Measurements from ENCODE around the gene FRAS1.
"Not testable (repeated sequence)": the region's sequence is repeated elsewhere in the genome, so short reads cannot be mapped to it uniquely, and the experiment has no call there.

The FRAS1 gene

GRCh38 chr4:78218260-78218659 is 161.1 kb downstream of the FRAS1 start:
- FAIRE-seq, result no peak

- no peak for FAIRE-seq
Observed at GRCh38 chr4:78219825-78220224, 162.7 kb downstream of the FRAS1 start.

GRCh38 chr4:78220283-78220682 is 163.2 kb downstream of the FRAS1 start:
- no peak for FAIRE-seq

- FAIRE-seq, result no peak
Observed at GRCh38 chr4:78222575-78223186, 165.6 kb downstream of the FRAS1 start.

- no peak for FAIRE-seq
Observed at GRCh38 chr4:78225236-78225635, 168.1 kb downstream of the FRAS1 start.

GRCh38 chr4:78226279-78226678 is 169.2 kb downstream of the FRAS1 start:
- FAIRE-seq, result no peak

- no peak for FAIRE-seq
Observed at GRCh38 chr4:78227411-78228057, 170.4 kb downstream of the FRAS1 start.

GRCh38 chr4:78235800-78236199 is 178.7 kb downstream of the FRAS1 start:
- no peak for FAIRE-seq

- FAIRE-seq, result no peak
Observed at GRCh38 chr4:78237360-78237759, 180.2 kb downstream of the FRAS1 start.

- FAIRE-seq, result no peak
Observed at GRCh38 chr4:78242071-78242470, 184.9 kb downstream of the FRAS1 start.

- no peak for FAIRE-seq
Observed at GRCh38 chr4:78244705-78245485, 187.8 kb downstream of the FRAS1 start.

GRCh38 chr4:78247536-78248285 is 190.6 kb downstream of the FRAS1 start:
- no peak for FAIRE-seq

- no peak for FAIRE-seq
Observed at GRCh38 chr4:78250500-78250899, 193.4 kb downstream of the FRAS1 start.

- FAIRE-seq, result not testable (repeated sequence)
Observed at GRCh38 chr4:78252773-78253172, 195.7 kb downstream of the FRAS1 start.

GRCh38 chr4:78254893-78255292 is 197.8 kb downstream of the FRAS1 start:
- FAIRE-seq, result no peak

- FAIRE-seq, result no peak
Observed at GRCh38 chr4:78265006-78265405, 207.9 kb downstream of the FRAS1 start.

- FAIRE-seq, result no peak
Observed at GRCh38 chr4:78267790-78268189, 210.7 kb downstream of the FRAS1 start.

- no peak for FAIRE-seq
Observed at GRCh38 chr4:78268597-78268996, 211.5 kb downstream of the FRAS1 start.

GRCh38 chr4:78275450-78275849 is 218.3 kb downstream of the FRAS1 start:
- not testable (repeated sequence) for FAIRE-seq

- FAIRE-seq, result no peak
Observed at GRCh38 chr4:78286281-78286680, 229.2 kb downstream of the FRAS1 start.

- FAIRE-seq, result no peak
Observed at GRCh38 chr4:78288327-78288726, 231.2 kb downstream of the FRAS1 start.

- no peak for FAIRE-seq
Observed at GRCh38 chr4:78291277-78291676, 234.2 kb downstream of the FRAS1 start.

GRCh38 chr4:78292341-78292740 is 235.2 kb downstream of the FRAS1 start:
- FAIRE-seq, result no peak

Measured in A204.1 (cell line).